Keratinocyte (primary cell): Measurements from ENCODE around the gene MAG. TPM values are rescaled to one million over a fixed set of nuclear protein-coding genes. Genes with fewer than 3 reads are reported as not detected.

ENCODE experiments used
- DNase-seq: peaks from one replicate; pipeline ENCODE4 v3.0.0-alpha.2; 2011; ENCODE audit warnings: low read depth, missing footprints, low spot score
- FAIRE-seq: peaks from 2 replicates; lab custom pipeline; 2011; peaks lifted over from hg19 to GRCh38; lab: Jason Lieb, UNC
- H2AFZ ChIP-seq: 2 replicates; pipeline ENCODE4 v1.6.0; 2012; ENCODE audit warnings: low read length, control low read depth, inconsistent platforms; ENCODE audit not compliant: control insufficient read depth
- H3K27ac ChIP-seq: 2 replicates; pipeline ENCODE4 v1.5.1; 2011; ENCODE audit warnings: low read length; ENCODE audit not compliant: control insufficient read depth, insufficient read depth
- H3K27me3 ChIP-seq: 3 replicates; pipeline ENCODE4 v1.6.0; 2011; ENCODE audit warnings: low read length; ENCODE audit not compliant: control insufficient read depth, insufficient read depth; ENCODE audit errors: extremely low read depth
- H3K36me3 ChIP-seq, 2 experiments: 2 replicates in 1 of 2; 3 replicates in 1 of 2; pipeline ENCODE4 v1.5.1; 2011; ENCODE audit warnings: low read length in 2 of 2, mild to moderate bottlenecking in 1 of 2; ENCODE audit not compliant: control insufficient read depth in 2 of 2, insufficient read depth in 2 of 2; ENCODE audit errors: extremely low read depth in 1 of 2
- H3K4me1 ChIP-seq: 3 replicates; pipeline ENCODE4 v1.5.1; 2011; ENCODE audit warnings: low read length; ENCODE audit not compliant: control insufficient read depth, insufficient read depth; ENCODE audit errors: extremely low read depth
- H3K4me2 ChIP-seq: 3 replicates; pipeline ENCODE4 v1.6.0; 2011; ENCODE audit warnings: low read depth, low read length; ENCODE audit not compliant: control insufficient read depth, insufficient read depth; ENCODE audit errors: extremely low read depth
- H3K4me3 ChIP-seq, 3 experiments: fragments of 200-600 bp in 1 of 3; sonication (generic) in 1 of 3; 2 replicates in 2 of 3; 3 replicates in 1 of 3; pipeline ENCODE4 v1.5.1; 2011 to 2016; ENCODE audit warnings: low read length in 3 of 3, mild to moderate bottlenecking in 3 of 3, control low read depth in 2 of 3, inconsistent platforms in 1 of 3, low read depth in 1 of 3, mixed read lengths in 1 of 3, mixed run types in 1 of 3, moderate library complexity in 1 of 3; ENCODE audit not compliant: control insufficient read depth in 2 of 3, insufficient read depth in 2 of 3; ENCODE audit errors: extremely low read depth in 1 of 3
- H3K79me2 ChIP-seq: 2 replicates; pipeline ENCODE4 v1.6.0; 2012; ENCODE audit warnings: low read length; ENCODE audit not compliant: control insufficient read depth, insufficient read depth
- H3K9ac ChIP-seq: 3 replicates; pipeline ENCODE4 v1.6.0; 2011; ENCODE audit warnings: low read length; ENCODE audit not compliant: control insufficient read depth, insufficient read depth; ENCODE audit errors: extremely low read depth
- H3K9me1 ChIP-seq: 3 replicates; pipeline ENCODE4 v1.6.0; 2011; ENCODE audit warnings: low read length; ENCODE audit not compliant: control insufficient read depth, insufficient read depth; ENCODE audit errors: extremely low read depth
- H3K9me3 ChIP-seq: 2 replicates; pipeline ENCODE4 v1.5.1; 2012; ENCODE audit warnings: low read depth, low read length; ENCODE audit not compliant: control insufficient read depth
- H4K20me1 ChIP-seq: 3 replicates; pipeline ENCODE4 v1.6.0; 2011; ENCODE audit warnings: low read length; ENCODE audit not compliant: control insufficient read depth, insufficient read depth; ENCODE audit errors: extremely low read depth
- EZH2 ChIP-seq: IDR thresholded peaks from one replicate; pipeline ENCODE4 v1.6.1; 2012; ENCODE audit warnings: inconsistent platforms, mild to moderate bottlenecking, low read length, moderate library complexity
- dilution Hi-C: fragments of 300-500 bp; cut with MboI; formaldehyde crosslinking; loops from one replicate; pipeline ENCODE4 v1.7.0; 2020; ENCODE audit warnings: low sequenced_read_pairs; ENCODE audit not compliant: extremely low pct_ligation_motif_present
- polyA plus RNA-seq, 5 experiments: library from polyadenylated mRNA; depleted of rRNA in 3 of 5; stranded (reverse) in 3 of 5; stranded (forward) in 1 of 5; unstranded in 1 of 5; fragments of >200 nt; gene quantifications; 1 replicate in 1 of 5; 2 replicates in 3 of 5; 3 replicates in 1 of 5; pipeline versions ENCODE4 v1.2.1 to v1.2.3, GENCODE V29; 2011 to 2012; ENCODE audit warnings: missing spikeins in 2 of 5, low read depth in 1 of 5, low replicate concordance in 1 of 5
- TF ChIP-seq, protein P1 (sequence below), 3 experiments: IDR thresholded peaks in 1 of 3; conservative IDR thresholded peaks in 1 of 3; optimal IDR thresholded peaks in 1 of 3; 2 replicates in 2 of 3; 3 replicates in 1 of 3; pipeline versions ENCODE3 to v1.5.1; 2011; ENCODE audit warnings: low read length in 3 of 3, mild to moderate bottlenecking in 3 of 3, moderate library complexity in 2 of 3, control low read depth in 1 of 3, inconsistent platforms in 1 of 3; ENCODE audit not compliant: insufficient read depth in 2 of 3; ENCODE audit errors: extremely low read depth in 1 of 3

Gene MAG
- polyA plus RNA-seq, 1 donor (not counting 4 experiments of a cell fraction or from before 2014, with no cell fraction given): not detected

DNA sequence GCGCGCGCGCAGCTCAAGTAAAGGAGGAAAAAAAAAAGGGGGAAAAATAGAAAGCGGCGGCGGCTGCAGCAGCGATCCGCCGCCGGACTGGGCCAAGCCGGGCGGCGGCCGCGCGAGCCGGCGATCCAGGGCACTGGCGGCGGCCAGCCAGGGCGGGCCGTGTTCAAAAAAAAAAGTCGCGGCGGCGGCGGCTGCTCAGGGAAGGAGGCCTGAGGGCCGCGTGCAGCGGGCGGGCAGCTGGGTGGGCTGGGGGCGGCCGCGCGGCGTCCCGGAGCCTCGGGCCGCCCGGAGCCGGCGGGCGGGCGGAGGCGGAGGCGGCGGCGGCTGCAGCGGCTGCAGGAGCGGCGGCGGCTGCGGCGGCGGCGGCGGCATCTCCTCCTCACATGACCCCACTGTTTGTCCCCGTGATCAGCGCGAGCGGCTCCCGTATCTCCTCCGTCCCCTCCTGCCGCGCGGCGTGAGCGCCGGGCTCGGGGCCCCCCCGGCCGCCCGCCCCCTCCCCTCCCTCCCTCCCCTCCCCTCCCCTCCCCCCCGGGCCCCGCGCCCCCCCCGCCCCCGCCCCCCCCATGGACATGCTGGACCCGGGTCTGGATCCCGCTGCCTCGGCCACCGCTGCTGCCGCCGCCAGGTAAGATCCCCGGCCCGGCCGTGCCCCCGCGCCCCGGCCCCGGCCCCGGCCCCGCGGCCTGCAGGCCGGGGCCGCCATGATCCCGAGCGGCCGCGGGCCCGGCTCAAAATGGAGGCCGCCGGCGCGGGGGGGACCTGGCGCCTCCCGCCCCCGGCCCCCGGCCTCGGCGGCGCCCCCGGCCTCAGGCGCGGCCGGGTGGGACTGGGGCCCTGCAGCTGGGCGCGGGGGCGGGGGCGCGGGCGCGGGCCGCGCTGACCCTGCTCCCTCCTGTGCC is 23.2 kb upstream of the MAG start, which contains the start of gene USF2:
Gene USF2, plus strand, starts transcription at position 427 of the 902 bp plus-strand sequence. Its CDS starts 140 bp downstream, at position 567.
- Histone ChIP-seq H3K9ac (peak within 1 kb of the TSS; percentile 89), H4K20me1 (no peaks in the 10 kb centered on the region), H3K27ac (peak within 1 kb of the TSS; percentile 81), H3K9me3 (no peaks in the 10 kb centered on the region), H3K4me1 (peaks cover 17% of the 10 kb centered on the region), H3K79me2 (peaks cover 17% of the 10 kb centered on the region), H3K4me3 (peak within 1 kb of the TSS; percentile 63 to 84 (median 82)), H2AFZ (peak within 1 kb of the TSS; percentile 49), H3K9me1 (no peaks in the 10 kb centered on the region), H3K27me3 (no peaks in the 10 kb centered on the region), H3K4me2 (peak within 1 kb of the TSS; percentile 87), H3K36me3 (peaks cover 26 to 40% of the 10 kb centered on the region in 2 experiments)
- DNase-seq (no peak), FAIRE-seq (no peak)
- dilution Hi-C loops: no loop called here
- no peak for TF ChIP-seq EZH2
- TF ChIP-seq, protein P1, sequence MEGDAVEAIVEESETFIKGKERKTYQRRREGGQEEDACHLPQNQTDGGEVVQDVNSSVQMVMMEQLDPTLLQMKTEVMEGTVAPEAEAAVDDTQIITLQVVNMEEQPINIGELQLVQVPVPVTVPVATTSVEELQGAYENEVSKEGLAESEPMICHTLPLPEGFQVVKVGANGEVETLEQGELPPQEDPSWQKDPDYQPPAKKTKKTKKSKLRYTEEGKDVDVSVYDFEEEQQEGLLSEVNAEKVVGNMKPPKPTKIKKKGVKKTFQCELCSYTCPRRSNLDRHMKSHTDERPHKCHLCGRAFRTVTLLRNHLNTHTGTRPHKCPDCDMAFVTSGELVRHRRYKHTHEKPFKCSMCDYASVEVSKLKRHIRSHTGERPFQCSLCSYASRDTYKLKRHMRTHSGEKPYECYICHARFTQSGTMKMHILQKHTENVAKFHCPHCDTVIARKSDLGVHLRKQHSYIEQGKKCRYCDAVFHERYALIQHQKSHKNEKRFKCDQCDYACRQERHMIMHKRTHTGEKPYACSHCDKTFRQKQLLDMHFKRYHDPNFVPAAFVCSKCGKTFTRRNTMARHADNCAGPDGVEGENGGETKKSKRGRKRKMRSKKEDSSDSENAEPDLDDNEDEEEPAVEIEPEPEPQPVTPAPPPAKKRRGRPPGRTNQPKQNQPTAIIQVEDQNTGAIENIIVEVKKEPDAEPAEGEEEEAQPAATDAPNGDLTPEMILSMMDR (optimal IDR thresholded peaks at IDR 0.05 in 1 of 3, IDR thresholded peaks at IDR 0.05 in 1 of 3, conservative IDR thresholded peaks at IDR 0.05 in 1 of 3; ENCODE audit: extremely low read depth in 1 of 3, insufficient read depth in 2 of 3, low read length in 3 of 3): no peak

DNA sequence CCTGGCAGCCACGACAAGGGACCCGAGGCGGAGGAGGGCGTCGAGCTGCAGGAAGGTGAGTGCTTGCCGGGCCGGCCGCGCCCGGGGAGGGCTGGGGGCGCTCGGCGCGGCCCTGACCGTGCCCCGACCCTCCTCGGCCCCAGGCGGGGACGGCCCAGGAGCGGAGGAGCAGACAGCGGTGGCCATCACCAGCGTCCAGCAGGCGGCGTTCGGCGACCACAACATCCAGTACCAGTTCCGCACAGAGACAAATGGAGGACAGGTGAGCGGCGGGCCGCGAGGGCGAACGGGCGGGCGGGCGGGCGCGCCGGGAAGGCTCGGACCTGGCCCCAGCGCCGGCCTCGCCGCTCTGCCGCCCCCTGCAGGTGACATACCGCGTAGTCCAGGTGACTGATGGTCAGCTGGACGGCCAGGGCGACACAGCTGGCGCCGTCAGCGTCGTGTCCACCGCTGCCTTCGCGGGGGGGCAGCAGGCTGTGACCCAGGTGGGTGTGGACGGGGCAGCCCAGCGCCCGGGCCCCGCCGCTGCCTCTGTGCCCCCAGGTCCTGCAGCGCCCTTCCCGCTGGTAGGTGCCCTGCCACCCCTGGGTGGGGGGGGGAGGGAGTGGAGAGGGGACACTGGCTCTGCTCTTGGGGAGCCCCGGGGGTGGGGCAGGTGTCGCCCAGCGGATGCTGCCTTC is 22.4 kb upstream of the MAG start:
- Histone ChIP-seq H4K20me1 (no peaks in the 10 kb centered on the region), H3K9me1 (no peaks in the 10 kb centered on the region), H3K4me3 (peak overlapping the region; percentile 48 to 65 (median 49)), H3K9ac (peak overlapping the region; percentile 77), H3K27ac (peak overlapping the region; percentile 54), H3K36me3 (peaks cover 27 to 39% of the 10 kb centered on the region in 2 experiments), H3K27me3 (no peaks in the 10 kb centered on the region), H3K4me1 (peaks cover 17% of the 10 kb centered on the region), H3K79me2 (peaks cover 17% of the 10 kb centered on the region), H2AFZ (peak overlapping the region; percentile 49), H3K9me3 (no peaks in the 10 kb centered on the region), H3K4me2 (peak overlapping the region; percentile 60)
- dilution Hi-C loops: no loop called here
- no peak for DNase-seq
- TF ChIP-seq, protein P1 (optimal IDR thresholded peaks at IDR 0.05 in 1 of 3, IDR thresholded peaks at IDR 0.05 in 1 of 3, conservative IDR thresholded peaks at IDR 0.05 in 1 of 3; ENCODE audit: extremely low read depth in 1 of 3, insufficient read depth in 2 of 3, low read length in 3 of 3): peak in 2 of 3 experiments; percentile 61 to 74
- TF ChIP-seq EZH2: no peak
- no peak for FAIRE-seq
